HepG2 (cell line): ENCODE measurements around the gene DLG4. TPM values are rescaled to one million over a fixed set of nuclear protein-coding genes. Genes with fewer than 3 reads are reported as not detected.

Experiments used
- FOXA1 ChIP-seq, 2 experiments: fragments of 450-650 bp in 1 of 2; sonication (generic) in 1 of 2; formaldehyde crosslinking in 1 of 2; IDR thresholded peaks; 2 replicates each; pipeline versions ENCODE4 v1.4.0 to v1.6.1; 2016 to 2020; ENCODE audit warnings: missing genetic modification reagents in 1 of 2
- NR2F6 ChIP-seq, 2 experiments: IDR thresholded peaks; 2 replicates each; pipeline ENCODE4 v1.6.1; 2016; ENCODE audit warnings: antibody characterized with exemption in 1 of 2, mild to moderate bottlenecking in 1 of 2
- SKI ChIP-seq: fragments of 450-650 bp; IDR thresholded peaks from one replicate; pipeline ENCODE4 v1.6.1; 2018; ENCODE audit warnings: mild to moderate bottlenecking; ENCODE audit not compliant: partially characterized antibody
- SUZ12 ChIP-seq: fragments of 150-350 bp; IDR thresholded peaks from 2 replicates; pipeline ENCODE4 v1.6.1; 2014; ENCODE audit warnings: low read depth, low read length
- ZNF207 ChIP-seq: fragments of 450-650 bp; IDR thresholded peaks from 2 replicates; pipeline ENCODE4 v1.6.1; 2016; ENCODE audit warnings: antibody characterized with exemption, borderline replicate concordance
- ZNF343 ChIP-seq: sonication (generic); formaldehyde crosslinking; IDR thresholded peaks from 2 replicates; pipeline ENCODE4 v1.4.0; 2020; ENCODE audit warnings: mild to moderate bottlenecking, missing genetic modification reagents
- polyA plus RNA-seq, 8 experiments: library from polyadenylated mRNA; depleted of rRNA in 3 of 8; stranded (reverse) in 7 of 8; unstranded in 1 of 8; fragments of >200 nt; fragmentation: Illumina TruSeq in 4 of 8; extraction: Trizol in 4 of 8; gene quantifications; 2 replicates each; pipeline versions ENCODE4 v1.2.1 to v1.2.3, GENCODE V29; 2011 to 2016; ENCODE audit warnings: low read depth in 4 of 8, missing spikeins in 1 of 8, mixed read lengths in 1 of 8; ENCODE audit not compliant: insufficient read depth in 1 of 8
- total RNA-seq, 5 experiments: library from RNA; depleted of rRNA; stranded (reverse); fragments of >200 nt; fragmentation: Illumina TruSeq; extraction: Trizol; gene quantifications; 2 replicates each; pipeline ENCODE4 v1.2.3, GENCODE V29; 2016; ENCODE audit warnings: low read depth in 1 of 5
- TF ChIP-seq, protein P1 (sequence below): sonication (generic); formaldehyde crosslinking; IDR thresholded peaks from 2 replicates; pipeline ENCODE4 v1.5.1; 2020; ENCODE audit warnings: missing genetic modification reagents, mild to moderate bottlenecking, borderline replicate concordance
- TF ChIP-seq, protein P2 (sequence below): sonication (generic); formaldehyde crosslinking; IDR thresholded peaks from 2 replicates; pipeline ENCODE4 v1.5.1; 2020; ENCODE audit warnings: mild to moderate bottlenecking, missing genetic modification reagents, moderate library complexity
- TF ChIP-seq, protein P3 (sequence below): sonication (generic); formaldehyde crosslinking; IDR thresholded peaks from 2 replicates; pipeline ENCODE4 v1.4.0; 2020; ENCODE audit warnings: missing genetic modification reagents
- TF ChIP-seq, protein P4 (sequence below): sonication (generic); formaldehyde crosslinking; IDR thresholded peaks from 2 replicates; pipeline ENCODE4 v1.8.1; 2022; ENCODE audit warnings: mild to moderate bottlenecking, missing genetic modification reagents
- TF ChIP-seq, protein P5 (sequence below): sonication (generic); formaldehyde crosslinking; IDR thresholded peaks from 2 replicates; pipeline ENCODE4 v1.8.1; 2023; ENCODE audit warnings: mild to moderate bottlenecking, moderate library complexity, missing genetic modification reagents
- TF ChIP-seq, protein P6 (sequence below): sonication (generic); formaldehyde crosslinking; IDR thresholded peaks from 2 replicates; pipeline ENCODE4 v1.4.0; 2020; ENCODE audit warnings: missing genetic modification reagents, mild to moderate bottlenecking, borderline replicate concordance
- TF ChIP-seq, protein P7 (sequence below): sonication (generic); formaldehyde crosslinking; IDR thresholded peaks from 2 replicates; pipeline ENCODE4 v1.5.1; 2020; ENCODE audit warnings: mild to moderate bottlenecking, missing genetic modification reagents

The DLG4 gene
- total and polyA plus RNA-seq, 2 of the 13 experiments (the other 11 are each of a cell fraction or from before 2014, with no cell fraction given): 0.71 to 4.3 TPM

DNA sequence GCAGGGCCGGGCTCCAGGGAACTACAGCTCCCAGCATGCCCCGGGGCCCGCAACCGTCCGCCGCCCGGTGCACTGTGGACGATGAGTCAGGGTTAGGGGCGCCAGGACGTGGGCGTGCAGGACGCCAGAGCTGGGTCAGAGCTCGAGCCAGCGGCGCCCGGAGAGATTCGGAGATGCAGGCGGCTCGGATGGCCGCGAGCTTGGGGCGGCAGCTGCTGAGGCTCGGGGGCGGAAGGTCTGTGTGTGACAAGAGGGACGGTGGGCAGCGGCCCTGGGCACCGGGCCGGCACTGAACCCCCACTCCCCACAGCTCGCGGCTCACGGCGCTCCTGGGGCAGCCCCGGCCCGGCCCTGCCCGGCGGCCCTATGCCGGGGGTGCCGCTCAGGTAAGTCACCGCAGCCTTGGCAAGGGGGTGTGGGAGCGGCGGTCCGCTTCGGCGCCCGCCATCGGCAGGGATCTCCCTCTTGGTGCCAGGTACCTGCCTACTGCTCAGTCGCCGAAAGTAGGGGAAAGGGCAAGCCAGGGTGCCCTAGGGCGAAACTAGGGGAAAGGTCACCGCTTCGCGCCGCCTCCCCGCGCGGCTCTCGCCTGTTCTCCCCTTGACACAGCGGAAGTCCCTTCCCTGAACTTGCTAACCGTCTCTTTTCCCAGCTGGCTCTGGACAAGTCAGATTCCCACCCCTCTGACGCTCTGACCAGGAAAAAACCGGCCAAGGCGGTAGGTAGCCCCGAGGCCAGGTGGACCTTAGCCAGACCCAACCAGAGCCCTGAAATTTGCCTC lies at the start of gene DLG4, which contains the start of gene ACADVL (continued):
- TF ChIP-seq, protein P1, sequence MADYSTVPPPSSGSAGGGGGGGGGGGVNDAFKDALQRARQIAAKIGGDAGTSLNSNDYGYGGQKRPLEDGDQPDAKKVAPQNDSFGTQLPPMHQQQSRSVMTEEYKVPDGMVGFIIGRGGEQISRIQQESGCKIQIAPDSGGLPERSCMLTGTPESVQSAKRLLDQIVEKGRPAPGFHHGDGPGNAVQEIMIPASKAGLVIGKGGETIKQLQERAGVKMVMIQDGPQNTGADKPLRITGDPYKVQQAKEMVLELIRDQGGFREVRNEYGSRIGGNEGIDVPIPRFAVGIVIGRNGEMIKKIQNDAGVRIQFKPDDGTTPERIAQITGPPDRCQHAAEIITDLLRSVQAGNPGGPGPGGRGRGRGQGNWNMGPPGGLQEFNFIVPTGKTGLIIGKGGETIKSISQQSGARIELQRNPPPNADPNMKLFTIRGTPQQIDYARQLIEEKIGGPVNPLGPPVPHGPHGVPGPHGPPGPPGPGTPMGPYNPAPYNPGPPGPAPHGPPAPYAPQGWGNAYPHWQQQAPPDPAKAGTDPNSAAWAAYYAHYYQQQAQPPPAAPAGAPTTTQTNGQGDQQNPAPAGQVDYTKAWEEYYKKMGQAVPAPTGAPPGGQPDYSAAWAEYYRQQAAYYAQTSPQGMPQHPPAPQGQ (CRISPR knock-in tag): no peak
- 0 out of 2 replicates have a peak, but pooled peaks have one; percentile 27 for TF ChIP-seq NR2F6 (IDR thresholded peaks at IDR 0.05)
- peak; percentile 56; the same call in 1 of the 2 replicates for TF ChIP-seq NR2F6 (CRISPR knock-in tag; IDR thresholded peaks at IDR 0.05)
- TF ChIP-seq, protein P2, sequence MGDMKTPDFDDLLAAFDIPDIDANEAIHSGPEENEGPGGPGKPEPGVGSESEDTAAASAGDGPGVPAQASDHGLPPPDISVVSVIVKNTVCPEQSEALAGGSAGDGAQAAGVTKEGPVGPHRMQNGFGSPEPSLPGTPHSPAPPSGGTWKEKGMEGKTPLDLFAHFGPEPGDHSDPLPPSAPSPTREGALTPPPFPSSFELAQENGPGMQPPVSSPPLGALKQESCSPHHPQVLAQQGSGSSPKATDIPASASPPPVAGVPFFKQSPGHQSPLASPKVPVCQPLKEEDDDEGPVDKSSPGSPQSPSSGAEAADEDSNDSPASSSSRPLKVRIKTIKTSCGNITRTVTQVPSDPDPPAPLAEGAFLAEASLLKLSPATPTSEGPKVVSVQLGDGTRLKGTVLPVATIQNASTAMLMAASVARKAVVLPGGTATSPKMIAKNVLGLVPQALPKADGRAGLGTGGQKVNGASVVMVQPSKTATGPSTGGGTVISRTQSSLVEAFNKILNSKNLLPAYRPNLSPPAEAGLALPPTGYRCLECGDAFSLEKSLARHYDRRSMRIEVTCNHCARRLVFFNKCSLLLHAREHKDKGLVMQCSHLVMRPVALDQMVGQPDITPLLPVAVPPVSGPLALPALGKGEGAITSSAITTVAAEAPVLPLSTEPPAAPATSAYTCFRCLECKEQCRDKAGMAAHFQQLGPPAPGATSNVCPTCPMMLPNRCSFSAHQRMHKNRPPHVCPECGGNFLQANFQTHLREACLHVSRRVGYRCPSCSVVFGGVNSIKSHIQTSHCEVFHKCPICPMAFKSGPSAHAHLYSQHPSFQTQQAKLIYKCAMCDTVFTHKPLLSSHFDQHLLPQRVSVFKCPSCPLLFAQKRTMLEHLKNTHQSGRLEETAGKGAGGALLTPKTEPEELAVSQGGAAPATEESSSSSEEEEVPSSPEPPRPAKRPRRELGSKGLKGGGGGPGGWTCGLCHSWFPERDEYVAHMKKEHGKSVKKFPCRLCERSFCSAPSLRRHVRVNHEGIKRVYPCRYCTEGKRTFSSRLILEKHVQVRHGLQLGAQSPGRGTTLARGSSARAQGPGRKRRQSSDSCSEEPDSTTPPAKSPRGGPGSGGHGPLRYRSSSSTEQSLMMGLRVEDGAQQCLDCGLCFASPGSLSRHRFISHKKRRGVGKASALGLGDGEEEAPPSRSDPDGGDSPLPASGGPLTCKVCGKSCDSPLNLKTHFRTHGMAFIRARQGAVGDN (CRISPR knock-in tag): peak; percentile 88
- TF ChIP-seq, protein P3, sequence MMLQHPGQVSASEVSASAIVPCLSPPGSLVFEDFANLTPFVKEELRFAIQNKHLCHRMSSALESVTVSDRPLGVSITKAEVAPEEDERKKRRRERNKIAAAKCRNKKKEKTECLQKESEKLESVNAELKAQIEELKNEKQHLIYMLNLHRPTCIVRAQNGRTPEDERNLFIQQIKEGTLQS: peak; percentile 79
- no peak for TF ChIP-seq FOXA1 (IDR thresholded peaks at IDR 0.05)
- peak; percentile 15; the same call in 1 of the 2 replicates for TF ChIP-seq FOXA1 (CRISPR knock-in tag; IDR thresholded peaks at IDR 0.05)
- TF ChIP-seq, protein P4, sequence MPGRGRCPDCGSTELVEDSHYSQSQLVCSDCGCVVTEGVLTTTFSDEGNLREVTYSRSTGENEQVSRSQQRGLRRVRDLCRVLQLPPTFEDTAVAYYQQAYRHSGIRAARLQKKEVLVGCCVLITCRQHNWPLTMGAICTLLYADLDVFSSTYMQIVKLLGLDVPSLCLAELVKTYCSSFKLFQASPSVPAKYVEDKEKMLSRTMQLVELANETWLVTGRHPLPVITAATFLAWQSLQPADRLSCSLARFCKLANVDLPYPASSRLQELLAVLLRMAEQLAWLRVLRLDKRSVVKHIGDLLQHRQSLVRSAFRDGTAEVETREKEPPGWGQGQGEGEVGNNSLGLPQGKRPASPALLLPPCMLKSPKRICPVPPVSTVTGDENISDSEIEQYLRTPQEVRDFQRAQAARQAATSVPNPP: peak; percentile 46
- TF ChIP-seq ZNF207: no peak
- TF ChIP-seq, protein P5, sequence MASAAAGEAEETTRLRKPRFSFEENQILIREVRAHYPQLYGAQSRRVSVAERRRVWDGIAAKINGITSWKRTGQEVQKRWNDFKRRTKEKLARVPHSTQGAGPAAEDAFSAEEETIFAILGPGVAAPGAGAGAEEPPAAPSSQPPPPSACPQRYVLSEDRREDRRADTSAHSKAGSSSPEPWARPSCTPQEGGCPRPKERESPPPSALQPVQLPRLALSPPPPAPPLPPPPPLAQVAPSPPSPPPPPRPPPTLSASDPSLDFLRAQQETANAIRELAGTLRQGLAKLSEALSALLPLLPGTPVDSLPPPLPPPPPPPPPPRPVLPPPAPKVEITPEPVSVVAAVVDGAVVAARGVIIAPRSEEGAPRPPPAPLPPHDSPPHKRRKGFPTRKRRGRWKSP (CRISPR knock-in tag): no peak
- TF ChIP-seq, protein P6, sequence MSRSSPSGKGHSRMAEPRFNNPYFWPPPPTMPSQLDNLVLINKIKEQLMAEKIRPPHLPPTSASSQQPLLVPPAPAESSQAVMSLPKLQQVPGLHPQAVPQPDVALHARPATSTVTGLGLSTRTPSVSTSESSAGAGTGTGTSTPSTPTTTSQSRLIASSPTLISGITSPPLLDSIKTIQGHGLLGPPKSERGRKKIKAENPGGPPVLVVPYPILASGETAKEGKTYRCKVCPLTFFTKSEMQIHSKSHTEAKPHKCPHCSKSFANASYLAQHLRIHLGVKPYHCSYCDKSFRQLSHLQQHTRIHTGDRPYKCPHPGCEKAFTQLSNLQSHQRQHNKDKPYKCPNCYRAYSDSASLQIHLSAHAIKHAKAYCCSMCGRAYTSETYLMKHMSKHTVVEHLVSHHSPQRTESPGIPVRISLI (CRISPR knock-in tag): no peak
- peak; percentile 42; the same call in 1 of the 2 replicates for TF ChIP-seq ZNF343 (CRISPR knock-in tag)
- TF ChIP-seq SKI: peak; percentile 47
- TF ChIP-seq, protein P7, sequence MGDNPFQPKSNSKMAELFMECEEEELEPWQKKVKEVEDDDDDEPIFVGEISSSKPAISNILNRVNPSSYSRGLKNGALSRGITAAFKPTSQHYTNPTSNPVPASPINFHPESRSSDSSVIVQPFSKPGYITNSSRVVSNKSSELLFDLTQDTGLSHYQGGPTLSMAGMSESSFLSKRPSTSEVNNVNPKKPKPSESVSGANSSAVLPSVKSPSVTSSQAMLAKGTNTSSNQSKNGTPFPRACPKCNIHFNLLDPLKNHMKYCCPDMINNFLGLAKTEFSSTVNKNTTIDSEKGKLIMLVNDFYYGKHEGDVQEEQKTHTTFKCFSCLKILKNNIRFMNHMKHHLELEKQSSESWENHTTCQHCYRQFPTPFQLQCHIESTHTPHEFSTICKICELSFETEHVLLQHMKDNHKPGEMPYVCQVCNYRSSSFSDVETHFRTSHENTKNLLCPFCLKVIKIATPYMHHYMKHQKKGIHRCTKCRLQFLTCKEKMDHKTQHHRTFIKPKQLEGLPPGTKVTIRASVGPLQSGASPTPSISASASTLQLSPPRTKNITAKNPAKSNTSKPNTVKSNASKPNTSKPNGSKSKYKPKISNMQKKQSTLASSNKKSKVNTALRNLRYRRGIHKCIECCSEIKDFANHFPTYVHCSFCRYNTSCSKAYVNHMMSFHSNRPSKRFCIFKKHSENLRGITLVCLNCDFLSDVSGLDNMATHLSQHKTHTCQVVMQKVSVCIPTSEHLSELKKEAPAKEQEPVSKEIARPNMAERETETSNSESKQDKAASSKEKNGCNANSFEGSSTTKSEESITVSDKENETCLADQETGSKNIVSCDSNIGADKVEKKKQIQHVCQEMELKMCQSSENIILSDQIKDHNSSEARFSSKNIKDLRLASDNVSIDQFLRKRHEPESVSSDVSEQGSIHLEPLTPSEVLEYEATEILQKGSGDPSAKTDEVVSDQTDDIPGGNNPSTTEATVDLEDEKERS (CRISPR knock-in tag): peak; percentile 81; the same call in 1 of the 2 replicates
- peak; percentile 81 for TF ChIP-seq SUZ12
